CD4-positive, alpha-beta T cell treated with Interleukin-15 for 4 hours (primary cell): ENCODE measurements around the gene RAD51B.
"Not testable (repeated sequence)": the region's sequence is repeated elsewhere in the genome, so short reads cannot be mapped to it uniquely, and the experiment has no call there.

Experiments used
- DNase-seq: peaks from one replicate; pipeline ENCODE4 v3.0.0-alpha.2; 2020; ENCODE audit warnings: low spot score

Gene RAD51B

DNA sequence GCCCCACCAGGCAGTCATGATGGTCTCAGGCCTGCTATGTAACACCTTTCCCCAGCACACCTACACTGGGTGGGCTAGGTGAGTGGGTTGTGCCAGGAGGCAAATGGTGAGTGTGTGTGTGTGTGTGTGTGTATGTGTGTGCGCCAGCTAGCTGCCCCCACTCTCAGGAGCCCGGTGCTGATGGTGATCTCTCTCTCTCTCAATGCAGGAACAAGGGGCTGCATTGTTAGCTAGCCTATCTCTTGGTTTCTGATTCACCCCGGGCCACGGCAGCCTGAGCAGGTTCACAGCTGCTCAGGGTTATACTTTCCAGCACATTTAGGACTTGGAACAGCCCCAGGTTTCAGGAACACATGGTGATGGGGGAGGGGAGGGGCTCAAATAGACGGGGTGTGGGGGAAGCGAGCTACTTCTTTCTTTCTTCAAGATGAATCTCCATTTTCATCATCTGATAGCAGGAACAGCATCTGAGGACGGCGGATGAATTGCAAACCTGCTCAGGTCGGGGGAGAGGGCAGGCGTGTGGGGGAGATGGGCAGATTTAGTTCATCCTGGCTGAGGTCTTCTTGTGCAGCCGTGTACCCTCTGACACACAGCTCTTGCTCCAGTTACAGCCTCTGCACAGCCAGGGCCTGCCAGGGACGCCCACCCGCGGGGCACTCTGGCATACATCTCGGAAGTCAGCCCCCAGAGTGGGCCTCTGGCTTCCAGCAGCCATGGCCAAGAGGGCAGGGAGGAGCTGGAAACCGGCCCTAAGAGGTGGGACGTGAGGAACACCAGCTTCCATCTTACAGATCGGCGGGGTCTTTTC is 835.6 kb downstream of the RAD51B start:
- DNase-seq: no peak

DNA sequence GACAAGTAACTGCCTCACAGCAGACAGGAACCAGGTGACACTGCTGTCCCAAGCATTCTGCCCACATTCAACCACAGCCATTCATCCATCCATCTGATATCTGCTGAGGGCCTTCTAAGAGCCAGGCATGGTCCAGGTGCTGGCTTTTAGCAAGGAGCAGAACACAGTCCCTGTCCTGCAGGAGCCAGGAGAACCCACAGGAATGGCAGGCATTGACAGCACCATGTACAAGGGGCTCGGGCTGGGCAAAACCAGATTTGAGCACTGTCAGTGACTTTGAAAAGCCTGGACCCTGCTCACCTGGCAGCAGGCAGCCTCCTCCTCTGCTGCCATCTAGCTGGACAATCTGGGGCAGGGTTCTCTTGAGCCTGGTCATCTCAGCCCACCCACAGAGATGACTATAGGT is 836.3 kb downstream of the RAD51B start:
- no peak for DNase-seq

DNA sequence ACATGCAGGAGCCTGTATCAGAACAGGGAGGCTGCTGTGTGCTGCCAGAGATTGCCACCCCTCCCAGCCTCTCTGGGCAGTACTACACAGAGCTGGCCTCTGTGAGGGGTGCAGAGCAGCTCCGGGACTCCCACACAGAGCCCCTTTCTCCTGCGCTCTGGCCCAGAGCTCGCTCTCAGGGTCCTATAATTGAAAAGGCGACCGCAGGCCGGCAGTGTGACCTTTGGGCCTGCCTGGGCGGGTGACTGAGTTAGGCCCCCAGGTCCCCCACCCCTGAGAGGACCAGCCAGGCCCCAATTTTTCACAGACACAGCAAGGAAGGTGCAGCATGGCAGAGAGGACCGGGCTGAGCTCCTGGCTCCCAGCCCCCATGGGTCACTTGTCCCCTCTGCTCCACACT is 836.9 kb downstream of the RAD51B start:
- DNase-seq: no peak

DNA sequence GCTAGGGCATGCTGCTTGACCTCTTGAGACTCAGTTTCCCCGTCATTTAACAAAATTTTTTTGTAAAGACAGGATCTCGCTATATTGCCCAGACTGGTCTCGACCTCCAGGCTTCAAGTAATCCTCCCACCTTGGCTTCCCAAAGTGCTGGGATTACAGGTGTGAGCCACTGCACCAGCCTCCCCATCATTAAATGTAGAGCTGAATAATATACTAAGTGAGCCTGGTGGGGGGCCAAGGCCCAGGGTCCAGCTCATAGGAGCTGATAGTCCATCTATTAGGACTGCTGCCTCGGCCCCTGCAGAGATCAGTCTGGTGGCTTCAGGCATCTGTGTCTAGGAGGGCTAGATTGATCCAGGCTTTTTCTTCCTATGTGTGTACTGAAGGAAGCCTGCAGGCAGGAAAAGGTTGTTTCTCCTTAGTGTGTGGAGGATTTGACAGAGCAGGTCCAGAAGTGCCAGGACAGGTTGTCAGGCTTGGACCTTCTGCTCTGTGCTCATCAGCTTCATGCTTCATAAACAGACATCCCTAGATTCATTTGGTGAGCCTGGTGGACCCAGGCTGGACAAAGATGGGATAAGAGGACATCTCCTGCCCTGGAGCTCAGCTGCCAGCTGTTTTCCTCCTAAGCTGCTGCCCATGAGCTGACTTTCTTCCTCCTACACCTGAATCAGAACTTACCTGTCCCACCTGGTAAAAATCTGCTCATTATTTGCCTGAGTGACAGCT is 837.9 kb downstream of the RAD51B start:
- no peak for DNase-seq

DNA sequence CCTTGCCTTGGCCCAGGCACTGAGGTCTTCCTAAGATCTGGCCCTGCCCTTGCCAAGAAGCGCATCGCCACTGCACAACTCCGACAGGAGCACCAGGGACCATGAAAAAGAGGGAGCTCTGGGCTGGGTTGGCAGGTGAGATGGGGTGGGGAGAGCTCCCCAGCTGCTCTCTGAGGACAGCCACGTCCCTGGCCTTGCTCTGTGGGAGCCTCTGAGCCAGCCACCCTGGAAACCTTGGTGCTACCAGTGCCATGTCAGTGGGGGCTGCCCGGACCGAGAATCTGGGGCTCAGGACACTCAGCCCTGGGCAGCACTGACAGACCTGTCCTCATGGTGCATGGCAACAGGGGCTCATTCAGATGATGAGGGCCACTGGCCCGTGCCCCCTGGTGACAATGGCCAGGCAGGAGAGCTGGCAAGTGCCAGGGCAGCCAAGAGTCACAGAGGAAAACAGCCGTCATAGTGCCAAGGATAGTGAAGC is 838.5 kb downstream of the RAD51B start:
- DNase-seq: no peak

DNA sequence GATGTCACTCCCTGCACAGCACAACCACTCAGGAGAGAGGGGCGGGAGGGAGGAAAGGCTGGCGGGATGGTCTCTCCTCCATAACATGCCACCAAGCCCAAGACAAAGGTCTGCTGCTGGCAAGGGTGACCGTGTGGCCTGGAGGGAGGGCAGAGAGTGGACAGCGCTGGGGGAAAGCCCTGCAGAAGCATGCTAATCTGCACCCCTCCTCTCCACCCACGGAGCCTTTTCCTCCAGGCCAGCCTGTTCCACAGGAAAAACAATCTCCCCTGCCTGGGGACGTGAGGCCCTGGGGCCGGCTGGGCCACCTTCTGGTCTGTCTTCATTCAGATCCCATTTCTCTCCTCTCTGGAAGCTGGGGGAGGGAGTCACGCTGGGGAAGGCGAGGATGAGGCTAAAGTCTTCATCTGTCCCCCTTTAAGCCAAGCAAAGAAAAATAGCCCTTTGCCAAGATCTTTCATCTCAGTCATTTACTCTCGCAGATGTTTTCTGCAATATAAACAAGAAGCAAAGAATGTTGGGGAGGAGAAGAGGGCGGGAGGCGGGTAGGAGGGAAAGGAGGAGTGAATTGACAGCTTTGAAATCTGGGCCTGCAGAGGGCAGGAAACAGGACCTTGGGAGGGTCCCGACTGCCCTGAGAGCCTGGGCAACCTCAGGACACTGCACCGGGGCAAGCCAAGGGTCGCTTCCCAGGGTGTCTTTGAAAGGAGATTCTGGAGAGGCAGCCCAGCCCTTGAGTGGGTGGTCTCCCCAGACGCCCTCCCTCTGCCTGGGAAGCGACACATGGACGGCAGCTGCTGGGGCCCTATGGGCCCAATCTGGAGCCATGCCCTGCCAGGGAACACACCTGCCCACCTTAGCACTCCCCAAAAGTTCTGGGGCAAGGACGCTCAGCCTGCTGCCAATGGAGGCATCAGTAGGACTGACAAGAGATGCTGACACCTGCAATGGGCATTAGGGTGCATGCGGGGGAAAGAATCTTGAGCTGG is 839.7 kb downstream of the RAD51B start:
- DNase-seq: no peak

DNA sequence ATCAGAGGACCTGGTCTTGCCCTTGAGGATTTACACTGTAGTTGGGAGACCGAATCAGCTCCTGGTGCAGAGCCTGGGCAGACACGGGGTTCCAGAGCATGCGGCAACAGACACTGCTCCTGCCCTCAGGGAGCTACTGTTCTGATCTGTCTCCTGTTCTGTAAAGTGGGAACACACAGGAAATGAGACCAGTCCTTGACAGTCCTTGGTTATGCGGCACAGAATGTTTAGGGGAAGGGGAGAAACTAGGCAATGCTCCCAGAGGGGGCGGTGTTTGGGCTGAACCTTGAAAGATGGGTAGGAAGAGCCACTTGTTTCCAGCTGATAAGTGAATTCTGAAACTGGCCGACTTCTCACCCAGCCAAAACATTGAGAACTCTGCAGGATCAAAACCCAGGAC is 840.9 kb downstream of the RAD51B start:
- DNase-seq: no peak

DNA sequence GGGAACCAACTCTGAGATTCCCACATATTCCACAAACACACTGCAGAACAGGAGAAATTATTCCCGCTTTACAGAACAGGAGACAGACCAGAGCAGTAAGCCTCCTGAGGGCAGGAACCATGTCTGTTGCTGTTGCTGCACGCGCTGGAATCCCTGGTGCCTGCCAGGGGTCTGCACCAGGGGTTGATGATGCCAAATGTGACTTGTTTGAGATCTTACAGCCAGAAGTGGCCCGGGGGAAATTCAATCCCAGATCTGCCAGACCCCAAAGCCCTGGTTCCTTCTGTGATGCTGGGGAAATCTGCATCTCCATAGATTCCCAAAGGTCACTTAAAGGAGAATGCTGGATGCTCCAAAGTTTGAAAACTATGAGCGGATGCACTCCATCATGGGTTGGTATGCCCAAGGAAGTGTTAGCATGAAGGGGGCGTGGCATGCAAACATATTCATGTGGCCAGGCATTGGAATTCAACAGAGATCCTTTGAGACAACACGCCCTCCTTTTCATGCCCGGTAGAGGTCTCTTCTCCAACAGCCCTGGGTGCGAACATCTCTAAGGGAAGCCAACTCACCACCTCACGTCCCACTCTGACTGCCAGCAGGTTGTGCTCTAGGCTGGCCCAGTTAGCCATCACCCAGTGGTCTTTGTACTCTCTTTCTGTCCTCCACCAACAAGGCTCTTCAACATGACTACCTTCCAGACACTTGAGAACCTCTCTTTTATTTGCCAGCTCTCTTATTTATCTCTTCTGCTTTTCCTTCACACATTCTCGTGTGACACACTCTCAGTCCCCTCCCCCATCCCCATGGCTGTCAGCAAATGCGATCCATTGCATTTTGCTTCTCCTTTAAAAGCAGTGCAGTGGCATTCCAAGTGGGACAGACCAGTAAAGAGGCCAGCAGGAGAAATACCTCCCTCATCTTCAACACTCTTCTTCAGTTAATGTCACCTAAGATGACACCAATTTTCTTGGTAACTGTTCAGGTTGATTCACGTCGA is 841.9 kb downstream of the RAD51B start:
- DNase-seq: no peak

DNA sequence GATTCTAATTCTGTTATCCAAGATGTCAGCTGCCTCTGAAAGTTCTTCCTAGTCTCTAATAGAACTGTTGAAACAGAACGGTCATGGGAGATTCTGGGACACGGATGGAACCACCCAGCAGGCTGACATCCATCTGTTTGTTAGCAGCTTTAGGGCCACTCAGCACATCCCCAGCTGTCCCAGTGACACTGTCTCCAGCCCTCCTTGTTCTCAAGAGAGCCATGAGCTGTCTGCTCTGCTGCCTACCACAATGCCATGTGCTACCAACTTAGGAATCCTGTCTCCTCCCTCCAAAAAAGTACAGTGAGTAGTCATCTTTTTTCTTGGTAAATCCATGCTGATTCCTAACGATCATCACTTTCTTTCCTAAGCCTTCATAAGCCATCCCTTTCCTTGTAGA is 842.8 kb downstream of the RAD51B start:
- no peak for DNase-seq

DNA sequence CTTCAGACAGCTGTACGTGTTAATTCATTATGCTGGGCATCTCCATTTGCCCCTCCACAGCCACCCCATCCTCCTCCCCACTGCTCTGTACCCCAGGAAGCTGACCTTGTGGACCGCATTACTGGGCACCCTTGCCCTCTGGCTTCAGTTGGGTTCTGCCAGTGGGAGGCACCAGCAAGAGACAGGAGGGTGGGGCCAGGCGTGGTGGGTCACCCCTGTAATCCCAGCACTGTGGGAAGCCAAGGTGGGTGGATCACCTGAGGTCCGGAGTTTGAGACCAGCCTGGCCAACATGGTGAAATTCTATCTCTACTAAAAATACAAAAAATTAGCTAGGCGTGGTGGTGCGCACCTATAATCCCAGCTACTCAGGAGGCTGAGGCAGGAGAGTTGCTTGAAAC is 843.2 kb downstream of the RAD51B start:
- DNase-seq: not testable (repeated sequence)

DNA sequence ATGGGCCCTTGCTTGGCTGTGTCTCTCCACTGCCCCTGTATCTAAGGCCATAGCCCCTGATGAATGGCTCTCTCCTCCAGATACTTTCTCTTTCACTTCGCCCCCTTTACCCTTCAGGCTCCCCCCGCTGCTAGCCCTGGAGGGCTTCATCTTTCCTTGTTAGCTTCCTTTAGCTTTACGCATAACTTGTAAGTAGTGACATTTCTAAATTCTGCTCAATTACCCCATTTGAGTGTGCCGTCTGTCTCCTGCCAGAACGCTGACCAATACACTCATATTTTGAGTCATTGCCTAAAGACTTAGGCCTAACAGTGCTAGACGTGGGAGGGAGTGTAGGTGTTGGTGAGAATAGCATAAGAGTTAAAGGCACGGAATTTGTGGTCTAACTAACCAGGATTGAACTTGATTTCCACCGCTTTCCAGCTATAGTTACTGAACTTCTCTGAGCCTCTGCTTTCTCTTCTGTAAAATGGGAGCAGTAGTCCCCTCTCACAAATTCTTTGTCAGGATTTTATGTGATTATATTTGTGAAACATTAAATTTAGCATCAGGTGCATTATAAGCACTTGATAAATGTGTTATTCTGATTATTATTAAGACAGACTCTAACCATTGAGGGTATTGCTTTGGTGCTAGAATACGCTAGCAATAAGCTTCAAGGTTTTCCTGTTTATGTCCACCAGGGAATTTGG is 844.0 kb downstream of the RAD51B start:
- DNase-seq: peak; percentile 41

DNA sequence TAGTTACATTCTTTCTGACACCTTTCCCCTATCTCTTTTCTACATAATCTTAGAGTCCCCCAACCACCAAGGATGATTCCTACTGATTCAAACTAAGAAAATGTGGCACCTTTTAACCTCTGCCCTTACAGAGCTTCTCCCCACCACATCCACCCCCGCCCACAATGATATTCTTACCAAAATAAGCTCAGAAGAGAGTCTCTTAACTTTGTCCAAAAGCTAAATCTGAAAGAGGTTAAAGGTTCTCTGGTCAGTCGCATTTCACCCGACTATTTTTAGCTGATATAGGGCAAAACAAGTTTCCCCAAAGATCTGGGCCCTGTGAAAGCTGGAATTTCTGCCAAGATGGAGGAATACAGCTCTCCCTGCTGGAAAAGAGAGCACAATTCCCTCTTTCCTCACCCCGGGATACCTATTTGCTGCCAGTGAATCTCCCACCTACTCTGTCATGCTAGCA is 844.7 kb downstream of the RAD51B start:
- DNase-seq: no peak

DNA sequence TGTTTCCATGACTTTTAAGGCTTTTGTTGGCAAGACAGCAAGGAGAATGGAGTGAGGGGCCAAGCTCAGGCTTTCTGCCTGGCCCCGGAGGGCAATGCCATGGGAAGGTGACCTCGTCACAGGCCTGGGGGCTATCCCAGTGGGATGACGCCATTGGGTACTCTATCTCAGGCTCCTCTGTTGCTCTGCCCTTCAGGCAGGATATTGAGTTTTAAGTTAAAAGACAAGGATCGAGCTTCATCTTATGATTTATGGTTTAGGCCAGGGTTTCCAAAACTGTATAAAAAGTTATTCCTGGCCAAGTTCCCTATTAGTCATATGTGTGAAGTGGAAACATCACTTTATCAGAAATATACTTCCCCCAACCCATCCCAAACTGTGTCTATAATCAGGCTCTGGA is 845.6 kb downstream of the RAD51B start:
- DNase-seq: no peak

DNA sequence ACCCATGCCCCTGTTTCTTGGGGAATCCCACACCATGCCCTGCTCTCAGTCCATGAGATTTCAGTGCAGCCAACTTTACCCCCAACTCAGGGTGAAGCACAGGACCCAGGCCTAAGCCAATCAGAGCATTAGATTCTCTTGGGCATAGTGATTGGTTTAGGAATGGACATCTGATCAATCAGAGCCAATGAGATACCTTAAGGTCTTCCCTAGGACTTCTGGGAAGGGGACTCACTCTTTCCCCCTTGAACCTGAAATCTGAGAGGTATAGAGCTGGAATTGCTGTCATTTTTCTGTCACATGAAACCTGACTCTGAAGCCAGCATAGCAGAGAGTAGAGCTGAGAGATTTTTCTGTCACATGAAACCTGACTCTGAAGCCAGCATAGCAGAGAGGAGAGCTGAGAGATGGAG is 846.2 kb downstream of the RAD51B start:
- DNase-seq: no peak

DNA sequence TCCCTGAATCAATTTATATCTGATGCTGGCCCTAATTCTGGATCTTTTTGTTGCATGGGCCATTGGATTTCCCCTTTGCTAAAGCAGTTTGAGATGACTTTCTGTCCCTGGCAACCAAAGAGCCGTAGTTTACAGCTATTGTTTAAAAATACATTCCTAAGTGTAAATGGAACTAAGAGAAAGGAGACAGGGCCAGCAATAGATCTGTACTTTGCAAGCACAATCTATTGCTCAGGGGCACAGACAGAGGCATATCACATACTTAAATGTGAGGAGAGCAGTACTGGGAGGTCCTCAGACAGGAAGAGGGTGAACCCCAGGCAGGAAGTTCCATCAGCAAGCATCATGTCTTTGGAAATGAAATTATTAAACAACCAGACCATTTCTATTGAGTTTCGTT is 846.7 kb downstream of the RAD51B start:
- DNase-seq: no peak

DNA sequence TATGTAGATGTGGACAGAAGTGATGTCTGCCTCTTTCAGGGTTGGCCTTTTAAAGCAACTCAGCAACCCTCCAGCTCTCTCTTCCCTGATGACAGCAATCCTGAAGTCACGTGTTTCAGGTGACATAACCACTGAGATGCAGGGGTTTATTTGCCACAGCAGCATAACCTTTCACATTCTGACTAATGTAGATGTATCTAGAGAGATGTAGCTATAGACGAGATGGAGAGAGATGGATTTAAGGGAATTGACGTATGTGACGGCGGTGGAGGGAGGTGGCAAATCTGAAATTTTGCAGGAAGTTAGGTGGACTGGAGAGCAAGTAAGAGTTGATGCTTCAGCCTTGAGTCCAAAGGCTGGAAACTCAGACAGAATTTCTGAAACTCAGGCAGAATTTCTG is 847.3 kb downstream of the RAD51B start:
- no peak for DNase-seq

DNA sequence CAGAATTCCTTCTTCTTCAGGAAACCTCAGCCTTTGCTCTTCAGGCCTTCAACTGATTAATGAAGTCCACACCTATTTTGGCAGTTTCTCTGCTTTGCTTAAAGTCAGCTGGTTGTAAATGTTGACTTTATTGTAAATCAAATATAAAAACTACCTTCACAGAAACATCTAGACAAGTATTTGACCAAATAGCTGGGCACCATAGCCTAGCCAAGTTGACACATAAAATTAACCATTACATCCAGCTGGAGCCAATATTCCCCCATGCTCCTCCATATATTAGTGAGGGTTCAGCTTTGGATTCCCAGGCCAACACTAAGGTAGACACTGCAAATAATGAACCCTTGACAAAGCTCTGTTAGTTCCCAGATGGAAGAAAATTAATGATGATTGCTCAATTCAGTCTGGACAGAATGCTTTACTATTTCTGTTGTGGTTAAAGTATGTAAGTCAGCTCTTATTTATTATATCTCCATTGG is 847.8 kb downstream of the RAD51B start:
- DNase-seq: no peak

DNA sequence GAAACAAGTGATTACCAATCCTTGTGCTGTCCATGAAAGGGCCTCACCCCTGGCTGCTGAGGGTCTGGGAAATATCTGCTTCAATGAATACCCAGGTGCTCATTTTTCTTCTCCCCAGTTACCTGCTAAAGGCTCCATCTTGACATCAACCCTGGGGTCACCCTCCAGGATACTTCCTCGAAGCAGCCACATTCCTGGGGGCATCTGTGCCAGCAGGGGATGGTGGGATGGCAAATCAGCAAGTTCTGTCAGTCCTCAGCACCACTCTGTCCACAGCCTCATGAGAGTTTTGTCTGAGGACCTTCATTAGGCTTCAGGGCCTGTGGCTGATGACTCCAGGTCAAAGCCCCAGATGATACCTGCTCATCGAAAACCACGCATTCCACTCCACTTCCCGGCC is 848.4 kb downstream of the RAD51B start:
- DNase-seq: no peak

DNA sequence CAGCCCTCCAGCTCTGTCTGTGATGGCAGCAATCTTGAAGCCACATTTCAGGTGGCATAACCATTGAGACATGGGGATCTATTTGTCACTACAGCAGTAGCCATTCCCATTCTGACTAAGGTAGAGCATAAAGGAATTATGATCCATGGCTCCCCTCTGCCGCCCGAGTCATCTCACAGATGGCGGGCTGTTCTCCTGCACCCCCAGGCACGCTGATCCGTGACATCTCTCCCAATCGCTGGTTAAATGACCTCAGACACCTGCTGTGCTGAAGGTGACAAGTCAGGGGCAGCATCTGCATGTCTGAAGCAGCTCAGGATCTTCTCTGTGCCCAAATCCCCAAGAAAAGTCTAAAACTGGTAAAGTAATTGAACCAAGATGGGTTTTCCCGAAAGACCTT is 849.0 kb downstream of the RAD51B start:
- no peak for DNase-seq

DNA sequence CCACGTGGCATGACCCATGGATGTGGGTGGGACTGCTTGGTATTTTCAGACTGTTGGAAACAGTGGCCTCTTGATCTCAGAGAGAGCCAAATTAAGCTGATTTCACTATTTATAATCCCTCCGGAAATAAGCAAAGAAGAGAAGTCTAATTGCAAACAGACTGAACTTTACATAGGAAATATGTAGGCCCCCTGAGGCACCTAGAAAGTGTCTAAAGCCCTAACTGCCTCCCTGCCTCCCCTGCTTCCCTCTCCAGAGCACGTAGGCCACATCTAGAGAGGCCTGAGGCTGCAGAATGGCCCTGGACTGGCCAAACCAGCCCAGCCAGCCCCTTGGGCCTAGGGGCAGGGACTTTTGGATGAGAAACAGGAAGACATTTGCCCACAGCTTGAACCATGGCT is 849.5 kb downstream of the RAD51B start:
- DNase-seq: no peak
